Endometrium (tissue), 2 donors: ENCODE measurements around the gene POTEJ.
"Not testable (repeated sequence)": the region's sequence is repeated elsewhere in the genome, so short reads cannot be mapped to it uniquely, and the experiment has no call there.

Experiments
- FAIRE-seq: peaks from 2 replicates; lab custom pipeline; 2012; peaks lifted over from hg19 to GRCh38; lab: Jason Lieb, UNC
- donor health status: control.
- donor health status: control.

The POTEJ gene

DNA sequence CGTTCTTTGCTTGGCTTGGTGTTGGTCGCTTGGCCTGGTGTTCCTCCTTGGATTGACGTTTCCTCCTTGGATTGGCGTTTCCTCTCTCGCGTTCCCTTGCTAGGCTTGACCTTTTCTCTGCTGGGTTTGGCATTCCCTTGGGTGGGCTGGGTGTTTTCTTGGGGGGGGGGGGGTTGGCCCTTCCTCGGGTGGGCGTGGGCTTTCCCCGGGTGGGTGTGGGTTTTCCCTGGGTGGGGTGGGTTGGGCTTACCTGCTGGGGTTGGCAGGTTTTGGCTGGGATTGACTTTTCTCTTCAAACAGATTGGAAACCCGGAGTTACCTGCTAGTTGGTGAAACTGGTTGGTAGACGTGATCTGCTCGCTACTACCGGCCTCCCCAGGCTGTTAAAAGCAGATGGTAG, at the start of gene POTEJ:
TSS of gene POTEJ (plus strand) at position 301 of the 400 bp plus-strand sequence. CDS start at position 394, 93 bp downstream.
- FAIRE-seq = not testable (repeated sequence)

DNA sequence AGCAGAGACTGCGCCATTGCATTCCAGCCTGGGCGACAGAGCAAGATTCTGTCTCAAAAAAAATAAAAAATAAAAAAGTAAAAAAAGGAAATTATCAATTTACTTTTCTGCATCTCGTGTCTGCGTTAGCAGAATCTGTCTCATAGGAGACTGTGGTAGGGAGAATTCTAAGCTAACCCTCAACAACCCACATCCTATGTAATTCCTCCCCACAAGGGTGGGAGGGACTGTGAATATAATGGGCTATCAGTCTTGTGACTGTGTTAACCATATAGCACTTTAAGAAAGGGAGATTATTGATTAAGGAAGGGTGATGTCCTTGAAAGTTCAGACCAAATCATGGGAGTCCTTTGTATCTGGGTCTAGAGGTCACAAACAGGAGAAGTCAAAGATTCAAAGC, 45.1 kb upstream of the POTEJ start:
- FAIRE-seq = not testable (repeated sequence)

DNA sequence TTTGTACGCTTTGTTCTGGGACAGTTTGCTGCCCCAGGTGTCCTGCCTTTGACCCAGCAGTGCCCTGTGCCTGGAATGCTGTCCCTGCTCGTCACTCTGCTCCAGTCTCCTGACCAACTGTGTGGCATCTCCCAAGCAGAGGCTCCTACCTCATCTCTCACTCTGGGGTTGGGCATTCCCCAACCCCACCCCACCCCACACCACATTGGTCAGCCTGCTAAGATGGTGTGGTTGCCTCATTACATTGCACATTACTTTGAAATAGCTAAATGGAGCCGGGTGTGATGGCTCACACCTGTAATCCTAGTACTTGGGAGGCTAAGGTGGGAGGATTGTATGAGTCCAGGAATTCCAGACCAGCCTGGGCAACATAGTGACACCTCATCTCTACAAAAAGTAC, 39.3 kb upstream of the POTEJ start:
- not testable (repeated sequence) for FAIRE-seq

DNA sequence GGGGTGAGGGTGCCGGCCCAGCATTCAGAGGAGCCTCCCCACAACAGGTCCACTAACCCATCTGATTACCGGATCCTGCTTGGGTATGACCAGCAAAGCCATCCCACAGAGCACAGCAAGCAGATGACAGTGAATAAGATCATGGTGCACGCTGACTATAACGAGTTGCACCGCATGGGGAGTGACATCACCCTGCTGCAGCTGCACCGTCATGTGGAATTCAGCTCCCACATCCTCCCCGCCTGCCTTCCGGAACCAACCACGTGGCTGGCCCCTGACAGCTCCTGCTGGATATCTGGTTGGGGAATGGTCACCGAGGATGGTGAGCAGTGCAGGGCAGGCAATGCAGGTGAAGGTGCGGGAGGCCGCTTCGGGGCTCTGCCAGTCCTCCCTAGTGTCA, 37.0 kb upstream of the POTEJ start:
- not testable (repeated sequence) for FAIRE-seq

DNA sequence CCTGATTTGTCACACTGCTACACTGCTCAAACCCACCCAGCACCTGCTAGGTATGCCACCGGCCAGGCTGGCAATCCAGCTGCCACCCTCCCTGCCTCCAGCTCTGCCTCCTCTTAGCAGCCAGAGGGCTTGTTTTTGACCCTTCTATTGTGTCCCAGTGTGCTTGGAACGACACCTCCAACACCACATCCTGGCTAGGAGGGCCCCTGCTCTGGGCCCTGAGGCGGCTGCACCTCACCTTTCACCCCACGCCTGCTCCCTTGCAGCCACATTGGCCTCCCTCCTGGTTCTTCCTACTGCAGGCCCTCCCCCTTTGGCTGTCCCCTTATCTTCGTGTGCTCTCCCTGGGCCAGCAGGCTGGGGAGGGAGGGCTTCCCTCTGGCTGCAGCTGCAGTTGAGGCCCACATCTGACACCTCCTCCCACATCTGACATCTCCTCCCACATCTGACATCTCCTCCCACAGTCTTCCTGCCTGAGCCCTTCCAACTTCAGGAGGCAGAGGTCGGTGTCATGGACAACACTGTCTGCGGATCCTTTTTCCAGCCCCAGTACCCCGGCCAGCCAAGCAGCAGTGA, 34.9 kb upstream of the POTEJ start:
- FAIRE-seq = peak; percentile 86

DNA sequence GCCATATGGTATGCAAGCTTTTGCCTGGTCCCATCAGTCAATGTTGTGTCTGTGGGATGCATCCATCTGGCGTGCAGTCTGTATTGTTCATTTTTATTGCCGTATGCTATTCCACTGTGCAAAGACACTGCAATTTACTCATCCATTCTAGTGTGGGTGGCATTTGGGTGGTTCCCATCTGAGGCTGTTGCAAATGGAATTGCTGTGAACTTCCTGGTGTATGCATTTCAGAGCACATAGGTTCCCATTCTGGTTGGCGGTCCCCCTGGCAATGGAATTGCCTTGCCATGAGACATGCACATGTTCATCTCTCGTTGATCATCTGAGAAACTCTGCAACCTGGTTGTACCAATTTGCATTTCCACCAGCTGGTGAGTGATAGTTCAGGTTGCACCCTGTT, 33.7 kb upstream of the POTEJ start:
- not testable (repeated sequence) for FAIRE-seq

DNA sequence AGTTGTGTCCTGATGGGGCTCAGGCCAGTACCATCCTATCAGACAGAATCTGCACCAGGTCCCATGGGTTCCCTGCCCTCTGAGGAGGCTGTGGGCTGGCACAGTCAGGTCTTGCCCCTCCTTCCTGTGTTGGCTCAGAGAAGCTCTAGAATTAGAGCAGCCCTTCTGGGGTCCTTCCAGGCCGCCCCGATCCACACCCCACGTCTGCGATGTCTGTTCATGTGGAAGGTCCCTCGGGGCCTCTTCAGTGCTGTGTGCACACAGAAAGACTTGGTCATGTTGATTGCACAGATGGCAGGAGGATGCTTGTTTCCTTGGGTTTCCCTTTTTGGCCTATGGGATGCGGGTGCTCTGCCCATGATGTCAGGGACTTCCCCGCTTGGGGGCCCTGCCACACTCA, 32.1 kb upstream of the POTEJ start:
- FAIRE-seq = not testable (repeated sequence)

DNA sequence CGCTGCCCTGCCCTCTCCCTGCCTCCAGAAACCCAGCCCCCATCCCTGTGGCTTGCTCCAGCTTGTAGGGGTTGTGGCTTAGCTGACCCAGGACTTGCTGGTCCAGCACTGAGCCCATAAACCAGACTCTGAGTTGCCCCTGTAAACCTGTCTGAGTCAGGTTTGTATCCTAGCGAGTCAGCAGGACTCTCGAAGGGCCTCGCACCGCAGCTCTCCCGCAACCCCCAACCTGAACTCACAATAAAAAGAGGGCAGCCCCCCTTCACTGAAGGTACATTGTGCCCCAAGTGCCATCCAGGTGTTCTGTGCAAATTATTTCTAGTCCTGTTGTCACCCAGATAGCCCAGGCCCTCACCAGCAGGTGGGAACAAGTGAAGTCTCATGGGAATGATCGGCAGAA, 29.7 kb upstream of the POTEJ start:
- not testable (repeated sequence) for FAIRE-seq

DNA sequence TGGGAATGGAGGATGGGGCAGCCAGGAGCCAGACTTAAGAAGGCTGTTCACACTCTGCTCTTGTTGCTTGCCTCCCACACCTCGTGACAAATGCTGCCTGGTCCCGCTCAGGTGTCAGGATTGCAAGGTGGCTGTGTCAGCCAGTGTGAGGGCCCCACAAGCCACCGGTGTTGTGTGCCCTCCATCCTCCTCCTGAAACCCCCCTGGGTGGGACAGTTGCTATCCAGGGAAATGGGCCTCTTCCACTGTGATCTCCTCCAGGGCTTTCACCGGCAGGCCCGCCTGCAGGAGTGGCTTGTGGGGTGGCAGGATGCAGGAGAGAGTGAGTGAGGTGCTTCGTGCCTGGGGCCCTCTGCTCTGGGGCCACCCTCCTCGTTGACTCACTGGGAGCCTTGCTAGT, 28.3 kb upstream of the POTEJ start:
- FAIRE-seq = not testable (repeated sequence)

DNA sequence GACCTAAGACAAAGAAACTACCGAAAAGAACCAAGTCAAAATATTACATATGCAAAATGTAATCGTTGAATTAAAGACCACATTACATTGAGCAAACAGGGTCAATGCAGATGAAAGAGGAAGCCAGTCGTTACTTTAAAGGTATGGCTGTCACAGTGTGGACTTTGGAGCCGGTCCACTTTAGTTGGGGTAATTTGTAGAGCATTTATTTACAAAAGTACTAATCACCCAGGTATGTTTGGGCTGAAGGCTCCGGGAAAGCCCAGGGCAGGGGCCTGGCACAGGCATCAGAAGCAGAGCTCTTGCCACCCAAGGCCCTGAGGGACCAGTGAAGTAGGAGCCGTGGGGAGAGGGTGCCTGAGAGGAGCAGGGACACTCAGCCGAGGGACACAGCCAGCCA, 27.7 kb upstream of the POTEJ start:
- FAIRE-seq = not testable (repeated sequence)

DNA sequence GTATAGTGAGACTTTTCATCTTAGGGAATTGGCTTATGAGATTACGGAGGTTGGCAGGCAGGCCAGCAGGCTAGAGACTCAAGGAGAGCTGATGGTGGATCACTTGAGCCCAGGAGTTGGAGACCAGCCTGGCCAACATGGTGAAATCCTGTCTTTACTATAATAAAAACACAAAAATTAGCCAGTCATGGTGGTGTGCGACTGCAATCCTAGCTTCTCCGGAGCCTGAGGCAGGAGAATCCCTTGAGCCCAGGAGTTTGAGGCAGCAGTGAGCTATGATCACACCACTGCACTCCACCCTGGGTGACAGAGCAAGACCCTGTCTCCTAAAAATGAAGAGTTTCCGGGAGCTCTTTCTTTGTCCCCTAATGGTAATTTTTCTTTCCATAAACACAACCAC, 26.5 kb upstream of the POTEJ start:
- FAIRE-seq = not testable (repeated sequence)

DNA sequence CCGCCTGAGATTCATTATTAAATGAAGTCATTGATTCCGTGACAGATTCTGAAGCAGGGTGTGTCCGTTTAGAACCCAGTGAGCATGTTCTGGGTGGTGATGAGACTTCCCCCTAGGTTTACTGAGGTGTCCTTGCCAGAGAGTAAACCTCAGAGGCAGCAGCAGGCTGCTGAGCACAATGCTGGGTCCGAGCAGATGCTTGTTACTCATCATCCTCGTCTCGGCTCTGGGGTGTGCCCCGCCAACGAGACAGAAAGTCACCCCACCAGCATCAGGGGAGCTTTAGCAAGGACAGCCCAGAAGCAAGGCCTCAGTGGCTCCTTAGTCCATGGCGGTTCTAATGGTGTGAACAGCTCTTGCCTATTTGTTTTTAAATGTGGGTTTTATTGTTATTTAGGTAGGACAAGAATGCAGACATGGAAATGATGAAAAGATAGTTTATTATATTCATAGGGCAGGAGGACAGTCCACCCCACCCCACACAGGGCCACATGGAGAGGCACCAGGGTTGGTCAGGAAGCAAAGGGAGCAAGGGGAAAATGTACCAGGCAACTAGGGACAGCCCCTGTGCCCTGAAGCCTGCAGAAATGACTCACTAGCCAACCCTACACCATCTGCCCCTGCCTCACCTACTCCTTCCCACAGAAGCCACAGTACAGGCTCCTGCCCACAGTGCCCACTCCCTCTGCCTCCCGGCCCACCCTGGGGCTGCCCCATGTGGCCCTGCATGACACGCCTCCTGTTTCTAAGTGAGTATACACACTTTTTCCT, 22.4 kb upstream of the POTEJ start:
- not testable (repeated sequence) for FAIRE-seq

DNA sequence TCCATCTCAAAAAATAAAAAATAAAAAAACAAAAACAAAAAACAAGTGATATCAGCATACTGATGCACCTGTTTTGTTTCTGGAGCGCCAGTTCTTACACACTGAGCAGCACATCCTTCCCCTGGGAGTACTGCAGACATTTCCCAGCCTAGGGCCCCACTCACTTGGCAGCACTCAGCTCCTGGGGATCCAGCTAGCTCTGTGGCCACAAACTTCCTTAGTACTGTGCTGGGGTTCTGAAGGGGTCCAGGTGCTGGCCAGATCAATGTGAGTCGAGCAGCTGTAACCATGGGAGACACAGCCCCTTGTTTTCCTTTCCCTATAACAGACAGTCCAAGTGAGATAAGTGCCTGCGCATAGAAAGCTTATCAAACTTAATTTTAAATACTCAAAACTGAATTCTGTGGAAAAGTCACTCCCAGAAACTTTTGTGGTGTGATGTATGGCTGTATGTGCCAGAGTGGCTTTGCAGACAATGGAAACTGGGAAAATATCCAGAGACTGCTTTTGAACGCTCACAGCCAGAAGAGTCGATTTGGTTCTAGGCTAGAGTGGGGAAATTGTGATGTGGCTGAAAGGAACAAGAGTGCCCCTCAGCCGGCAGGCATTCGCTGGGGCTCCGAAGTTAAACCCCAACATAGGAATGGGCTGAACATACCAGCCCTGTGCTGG, 20.9 kb upstream of the POTEJ start:
- not testable (repeated sequence) for FAIRE-seq

DNA sequence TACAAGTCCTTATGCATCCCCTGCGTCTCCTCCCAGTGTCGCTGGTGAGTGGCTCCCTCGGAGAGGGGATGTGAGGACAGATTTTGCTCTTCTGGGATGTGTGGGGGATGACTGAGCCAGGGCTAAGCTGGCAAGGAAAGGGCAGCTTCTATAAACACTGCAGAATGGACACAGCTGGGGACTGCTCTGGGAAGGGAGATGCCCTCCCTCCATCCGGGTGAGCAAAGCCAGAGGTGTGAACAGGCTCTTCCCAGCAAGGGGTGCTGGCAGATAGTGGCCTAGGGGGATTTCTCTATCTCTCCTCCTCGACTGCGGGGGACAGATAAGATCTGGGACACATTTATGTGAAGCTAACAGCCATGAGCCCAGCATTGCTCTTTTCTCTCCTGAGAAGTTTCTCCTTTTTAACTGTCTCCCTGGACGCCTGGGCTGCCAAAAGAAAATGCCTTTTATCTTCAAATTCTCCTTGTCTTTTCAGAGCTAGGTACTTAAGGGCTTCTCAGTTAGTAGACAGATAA, 20.3 kb upstream of the POTEJ start:
- FAIRE-seq = not testable (repeated sequence)

DNA sequence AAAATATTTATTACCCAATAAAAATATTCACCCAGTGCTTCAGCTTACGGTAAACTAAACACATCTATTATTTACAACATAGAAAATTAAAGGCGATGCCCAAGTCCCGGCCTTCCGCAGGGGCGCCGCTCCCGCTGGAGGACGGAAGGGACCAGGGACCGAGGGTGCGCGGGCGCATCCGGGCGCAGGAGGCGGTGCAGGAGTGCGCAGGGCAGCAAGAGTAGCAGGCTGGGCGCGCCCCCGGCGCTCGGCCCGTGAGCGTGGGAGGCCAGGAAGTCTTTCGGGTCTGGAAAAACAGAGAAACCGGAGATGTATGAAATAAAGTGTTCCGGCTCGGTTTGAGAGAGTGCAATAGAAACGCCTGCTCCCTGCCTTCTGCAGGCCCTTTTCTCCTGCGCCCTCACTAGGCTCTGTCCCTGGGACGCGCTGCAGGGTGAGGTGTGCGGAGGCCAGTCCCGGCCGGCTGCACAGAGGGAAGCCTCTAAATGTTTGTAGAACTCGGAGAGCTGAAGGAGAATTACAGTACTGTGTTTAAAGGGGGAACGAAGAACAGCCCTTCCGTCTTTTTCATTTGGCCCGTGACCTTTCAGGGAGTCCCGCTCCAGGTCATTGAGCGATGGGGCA, 18.3 kb upstream of the POTEJ start:
- not testable (repeated sequence) for FAIRE-seq

DNA sequence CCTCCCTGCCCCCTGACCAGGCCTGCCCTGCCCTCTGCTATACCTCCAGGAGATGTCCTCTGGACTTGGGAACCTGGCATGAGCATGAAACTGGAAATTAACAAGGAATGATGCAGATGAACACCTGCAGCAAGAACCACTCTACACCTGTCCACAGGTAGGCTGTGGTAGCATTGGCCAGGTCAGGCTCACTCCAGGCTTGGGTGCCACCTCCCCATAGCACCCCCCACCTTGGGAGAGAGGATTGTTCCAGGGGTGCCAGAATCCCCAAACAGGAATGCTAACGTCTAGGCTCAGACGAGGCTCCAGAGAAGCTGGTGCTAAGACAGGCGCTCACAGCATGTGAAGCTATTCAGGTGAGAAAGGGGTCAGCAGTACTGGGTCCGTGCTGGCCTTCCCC, 17.2 kb upstream of the POTEJ start:
- not testable (repeated sequence) for FAIRE-seq

DNA sequence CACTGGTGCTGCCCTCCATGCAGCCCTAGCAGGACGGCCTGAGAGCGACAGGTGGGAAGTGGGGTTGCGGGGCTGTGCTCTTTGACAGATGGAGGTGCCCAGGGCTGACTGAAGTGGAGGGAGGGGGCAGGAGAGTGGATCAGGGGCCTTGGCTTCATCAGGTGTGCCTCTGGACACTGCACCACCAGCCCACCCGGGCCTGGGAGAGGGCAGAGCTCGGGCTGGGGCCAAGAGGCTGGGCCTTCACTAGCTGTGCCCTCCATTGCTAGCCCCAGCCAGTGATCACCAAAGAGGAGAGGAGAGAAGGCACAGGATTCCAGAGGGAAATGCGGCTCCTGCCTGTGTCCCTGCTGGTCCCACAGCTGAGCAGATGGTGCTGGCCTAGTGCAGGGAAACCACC, 14.5 kb upstream of the POTEJ start:
- FAIRE-seq = not testable (repeated sequence)

DNA sequence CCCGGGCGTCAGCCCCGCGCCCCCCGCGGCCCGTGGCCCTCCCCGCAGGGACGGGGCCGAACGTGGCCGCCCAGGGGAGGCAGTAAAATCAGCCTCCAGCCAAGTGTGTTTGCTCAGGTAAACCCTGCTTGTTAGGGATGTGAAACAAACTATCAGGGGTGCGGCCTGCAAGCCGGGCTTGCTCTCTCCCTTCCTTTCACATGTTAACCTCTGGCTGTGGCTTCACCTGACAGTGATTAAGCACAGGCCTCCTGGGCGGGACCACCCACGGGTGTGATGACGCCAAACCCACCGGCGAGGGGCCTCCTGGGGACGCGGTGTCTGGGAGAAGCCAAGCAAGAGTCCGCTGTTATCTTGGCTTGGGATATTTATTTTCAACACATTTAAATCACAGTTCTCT, 13.2 kb upstream of the POTEJ start:
- not testable (repeated sequence) for FAIRE-seq

DNA sequence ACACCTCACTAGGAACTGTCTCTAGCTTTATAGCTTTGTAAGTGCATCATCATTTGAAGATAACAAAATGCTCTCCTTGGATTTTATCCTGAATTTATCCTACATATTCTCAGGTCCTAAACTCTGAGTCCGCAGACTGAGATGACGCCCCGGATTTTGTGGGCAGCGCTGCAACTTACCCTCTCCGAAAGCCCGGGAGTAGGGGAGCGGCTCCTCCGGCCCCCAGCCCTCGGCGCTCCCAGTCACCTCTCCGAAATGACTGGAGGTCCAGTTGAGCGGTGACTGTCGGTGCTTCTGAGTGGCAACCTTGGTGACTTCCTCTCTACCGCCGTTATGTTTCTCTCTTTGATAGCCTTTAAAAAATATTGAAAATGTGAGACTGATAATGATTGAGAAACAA, 12.8 kb upstream of the POTEJ start:
- FAIRE-seq = not testable (repeated sequence)

DNA sequence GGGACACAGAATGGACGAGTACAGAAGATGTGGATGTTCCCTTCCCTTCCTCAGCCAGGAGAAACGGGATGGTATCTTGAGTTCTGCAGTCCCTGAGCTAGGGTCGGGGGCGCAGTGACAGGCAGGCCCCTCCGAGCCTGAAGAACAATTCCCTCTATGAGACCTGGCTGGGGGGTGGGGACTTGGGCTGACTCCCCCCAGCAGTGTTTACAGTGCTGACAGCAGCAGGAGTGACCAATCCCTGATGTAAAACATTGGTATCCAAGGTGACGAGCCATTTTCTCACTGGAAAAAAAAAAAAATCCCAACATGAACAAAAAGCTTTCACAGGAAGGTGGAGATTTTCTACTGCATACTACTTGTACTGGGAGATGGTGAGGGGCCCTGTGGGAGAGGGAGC, 11.8 kb upstream of the POTEJ start, which contains the start of gene CFC1:
TSS of gene CFC1 (minus strand) at position 183 of the 400 bp plus-strand sequence. CDS start 288 bp downstream, outside the sequence.
- not testable (repeated sequence) for FAIRE-seq

DNA sequence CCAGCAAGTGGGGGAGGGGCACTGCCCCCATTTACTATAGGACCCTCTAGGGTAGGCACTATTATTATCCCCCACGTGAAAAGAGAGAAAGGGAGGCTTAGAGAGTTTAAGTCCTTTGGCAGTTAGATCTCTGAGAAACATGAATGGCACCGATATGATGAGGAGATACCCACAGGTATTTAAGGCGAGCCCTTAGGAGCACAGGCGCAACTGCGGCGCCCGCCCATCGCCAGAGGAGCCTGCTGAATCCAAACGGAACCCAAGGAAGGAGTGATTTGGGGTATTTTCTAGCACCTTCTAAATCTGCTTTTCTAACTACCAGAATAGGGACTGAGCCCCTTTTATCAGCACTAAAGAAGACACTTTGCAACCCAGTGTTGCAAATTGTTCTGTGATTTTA, 11.3 kb upstream of the POTEJ start:
- FAIRE-seq = not testable (repeated sequence)

DNA sequence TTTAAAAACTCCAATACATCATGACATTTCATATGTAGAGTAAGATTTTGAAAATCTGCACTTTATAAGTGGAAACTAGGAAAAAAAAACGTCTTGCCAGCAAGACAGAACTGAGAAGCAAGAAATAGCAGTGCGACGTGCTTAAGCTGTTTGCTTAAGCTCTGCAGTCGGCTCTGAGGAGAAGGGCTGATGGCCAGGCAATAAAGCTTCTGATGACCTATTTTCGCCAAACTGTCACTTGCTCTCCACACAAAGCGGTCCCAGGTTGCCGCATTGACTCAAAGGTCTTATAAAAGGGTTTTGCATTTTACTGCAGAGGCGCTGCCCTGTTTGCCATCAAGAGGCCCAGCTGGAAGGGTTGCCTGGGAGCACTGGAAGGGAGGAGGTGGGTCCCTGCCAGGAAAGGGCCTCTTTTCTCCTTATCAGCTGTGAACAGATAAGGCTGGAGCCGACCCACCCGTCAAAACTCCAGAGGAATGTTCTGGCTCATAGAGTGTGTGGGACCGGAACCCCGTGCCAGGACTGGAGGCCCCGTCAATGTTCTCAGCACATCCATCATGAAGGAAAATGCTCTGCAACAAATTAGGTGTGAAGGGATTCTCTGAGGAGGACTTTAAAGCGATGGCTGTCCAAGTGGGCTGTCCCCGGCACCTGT, 9.5 kb upstream of the POTEJ start:
- peak; percentile 46 for FAIRE-seq
